ENCODE results near the gene SLC12A7.

Gene SLC12A7

DNA sequence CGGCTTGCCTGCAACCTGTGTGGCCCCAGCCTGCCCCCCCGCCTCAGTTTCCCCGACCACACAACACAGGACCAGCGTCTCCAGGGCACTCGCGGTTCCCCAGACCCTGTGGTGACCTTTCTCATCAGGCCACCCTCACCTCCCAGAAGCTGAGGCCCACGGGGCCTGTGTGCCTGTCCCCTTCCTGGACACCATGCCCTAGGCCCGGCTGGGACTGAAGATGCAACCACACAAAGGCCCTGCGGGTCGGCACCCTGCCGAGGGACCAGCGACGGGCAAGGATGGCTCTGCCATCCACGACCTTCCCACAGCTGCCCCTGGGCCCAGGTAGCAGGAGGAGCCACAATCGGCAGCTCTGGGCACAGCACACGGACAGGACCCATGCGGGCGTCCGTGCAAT, 34.8 kb downstream of the SLC12A7 start:
- H3K27ac ChIP-seq = no peak overlapping the region
- TF ChIP-seq, protein P1, sequence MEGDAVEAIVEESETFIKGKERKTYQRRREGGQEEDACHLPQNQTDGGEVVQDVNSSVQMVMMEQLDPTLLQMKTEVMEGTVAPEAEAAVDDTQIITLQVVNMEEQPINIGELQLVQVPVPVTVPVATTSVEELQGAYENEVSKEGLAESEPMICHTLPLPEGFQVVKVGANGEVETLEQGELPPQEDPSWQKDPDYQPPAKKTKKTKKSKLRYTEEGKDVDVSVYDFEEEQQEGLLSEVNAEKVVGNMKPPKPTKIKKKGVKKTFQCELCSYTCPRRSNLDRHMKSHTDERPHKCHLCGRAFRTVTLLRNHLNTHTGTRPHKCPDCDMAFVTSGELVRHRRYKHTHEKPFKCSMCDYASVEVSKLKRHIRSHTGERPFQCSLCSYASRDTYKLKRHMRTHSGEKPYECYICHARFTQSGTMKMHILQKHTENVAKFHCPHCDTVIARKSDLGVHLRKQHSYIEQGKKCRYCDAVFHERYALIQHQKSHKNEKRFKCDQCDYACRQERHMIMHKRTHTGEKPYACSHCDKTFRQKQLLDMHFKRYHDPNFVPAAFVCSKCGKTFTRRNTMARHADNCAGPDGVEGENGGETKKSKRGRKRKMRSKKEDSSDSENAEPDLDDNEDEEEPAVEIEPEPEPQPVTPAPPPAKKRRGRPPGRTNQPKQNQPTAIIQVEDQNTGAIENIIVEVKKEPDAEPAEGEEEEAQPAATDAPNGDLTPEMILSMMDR (conservative IDR thresholded peaks at IDR 0.05) = no peak

DNA sequence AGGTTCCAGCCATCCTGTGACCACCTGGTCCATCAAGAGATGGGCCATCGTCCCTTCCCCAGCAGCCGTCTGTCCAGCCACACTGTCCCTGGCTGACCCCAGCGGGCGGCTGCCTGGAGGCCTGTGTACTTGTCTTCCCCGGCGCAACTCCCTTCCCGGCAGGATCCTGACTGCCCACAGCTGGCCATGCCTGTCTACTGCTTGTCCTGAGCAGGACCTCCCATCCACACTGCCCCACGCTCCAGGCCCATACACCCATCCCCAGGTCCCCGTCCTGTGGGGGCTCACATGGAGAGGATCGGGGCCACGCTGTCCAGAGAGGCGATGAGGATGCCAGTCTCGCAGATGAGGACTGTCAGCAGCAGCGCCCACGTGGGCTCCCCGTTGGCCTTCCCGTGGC, 35.5 kb downstream of the SLC12A7 start:
- TF ChIP-seq, protein P1 (conservative IDR thresholded peaks at IDR 0.05) = no peak
- H3K27ac ChIP-seq = no peak overlapping the region

DNA sequence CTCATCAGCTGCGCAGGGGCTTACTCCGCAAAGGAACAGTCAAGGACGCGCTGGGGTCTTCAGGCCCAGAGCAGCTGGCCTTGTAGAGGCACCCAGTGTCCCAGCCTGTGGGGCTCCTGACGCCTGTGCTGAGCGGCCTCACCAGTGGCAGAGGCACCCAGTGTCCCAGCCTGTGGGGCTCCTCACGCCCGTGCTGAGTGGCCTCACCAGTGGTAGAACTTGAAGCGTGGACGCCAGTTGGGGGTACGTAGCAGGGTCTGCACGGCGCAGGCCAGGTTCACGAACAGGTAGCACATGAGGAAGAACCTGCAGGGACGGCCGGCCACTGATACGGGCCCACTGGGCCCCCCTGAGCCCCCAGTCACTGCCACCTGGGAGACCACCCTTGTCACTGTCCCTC, 35.9 kb downstream of the SLC12A7 start:
- TF ChIP-seq, protein P1 (conservative IDR thresholded peaks at IDR 0.05) = no peak
- H3K27ac ChIP-seq = no peak overlapping the region

DNA sequence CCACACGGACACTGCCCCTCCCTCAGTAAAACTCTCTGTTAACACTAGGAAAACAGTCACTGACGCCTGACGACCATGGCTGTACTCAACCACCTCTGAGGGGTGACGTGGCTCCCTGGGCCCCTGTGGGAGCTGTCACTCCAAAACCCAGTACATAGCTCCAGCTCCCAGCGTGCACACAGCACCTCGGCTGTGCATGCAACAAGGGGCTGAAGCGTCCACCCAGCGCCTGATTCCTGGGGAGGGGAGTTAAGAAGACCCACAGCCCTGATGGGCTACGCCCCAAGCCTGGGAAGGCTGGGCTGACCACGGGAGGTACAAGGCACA, 36.3 kb downstream of the SLC12A7 start:
- no peak overlapping the region for H3K27ac ChIP-seq
- TF ChIP-seq, protein P1 (conservative IDR thresholded peaks at IDR 0.05) = no peak

DNA sequence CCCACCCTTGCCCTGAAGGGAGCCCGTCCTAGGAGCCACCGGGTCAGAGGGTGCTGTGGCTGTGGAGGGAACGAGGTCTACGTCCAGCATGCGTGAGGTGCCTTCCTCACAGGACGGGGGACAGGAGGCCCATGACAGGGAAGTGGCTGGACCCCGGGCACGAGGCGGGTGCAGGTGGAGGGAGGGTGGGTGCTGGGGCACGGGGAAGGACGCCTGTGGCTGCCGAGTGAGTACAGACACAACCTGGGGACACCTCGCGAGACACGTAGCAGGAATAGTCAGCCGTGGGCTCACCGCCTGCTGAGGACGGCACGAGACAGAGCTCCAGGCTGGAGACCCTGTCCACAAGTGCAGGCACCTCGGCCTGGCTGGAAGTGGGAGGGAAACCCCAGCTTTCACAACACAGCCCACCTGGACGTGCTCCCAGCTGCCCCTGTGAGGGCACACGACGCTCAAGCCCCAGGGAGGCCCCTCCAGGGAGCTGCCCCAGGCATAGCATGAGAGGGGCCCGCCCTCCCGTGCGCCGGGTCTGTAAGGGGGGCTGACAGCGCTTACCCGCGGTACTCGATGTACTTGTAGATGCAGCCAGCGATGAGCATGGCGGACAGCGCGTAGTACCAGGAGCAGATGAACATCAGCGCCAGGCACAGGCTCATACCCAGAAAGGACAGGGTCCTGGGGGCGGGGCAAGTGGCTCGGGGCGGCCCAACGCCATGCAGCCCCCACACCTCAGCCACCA, 36.9 kb downstream of the SLC12A7 start:
- TF ChIP-seq, protein P1 (conservative IDR thresholded peaks at IDR 0.05) = no peak
- no peak overlapping the region for H3K27ac ChIP-seq

DNA sequence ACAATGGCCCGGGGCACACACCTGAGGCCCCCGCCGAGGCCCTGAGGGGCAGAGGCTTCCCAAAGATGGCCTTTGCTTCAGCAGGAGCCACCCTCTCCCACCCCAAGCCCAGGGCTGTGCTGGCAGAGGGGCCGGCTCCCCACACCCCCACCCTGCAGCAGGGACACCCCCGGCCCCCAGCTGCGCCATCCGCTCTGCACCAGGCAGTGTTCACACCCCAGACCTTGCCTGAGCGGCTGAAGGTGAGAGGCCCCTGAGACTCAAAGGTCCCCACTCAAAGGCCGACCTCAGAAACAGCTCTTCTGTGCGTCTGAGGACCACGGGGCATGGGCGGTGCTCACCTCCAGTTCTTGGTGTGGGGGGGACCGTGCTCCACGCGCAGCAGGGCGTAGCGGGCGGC, 37.6 kb downstream of the SLC12A7 start:
- H3K27ac ChIP-seq = no peak overlapping the region
- TF ChIP-seq, protein P1 (conservative IDR thresholded peaks at IDR 0.05) = no peak

DNA sequence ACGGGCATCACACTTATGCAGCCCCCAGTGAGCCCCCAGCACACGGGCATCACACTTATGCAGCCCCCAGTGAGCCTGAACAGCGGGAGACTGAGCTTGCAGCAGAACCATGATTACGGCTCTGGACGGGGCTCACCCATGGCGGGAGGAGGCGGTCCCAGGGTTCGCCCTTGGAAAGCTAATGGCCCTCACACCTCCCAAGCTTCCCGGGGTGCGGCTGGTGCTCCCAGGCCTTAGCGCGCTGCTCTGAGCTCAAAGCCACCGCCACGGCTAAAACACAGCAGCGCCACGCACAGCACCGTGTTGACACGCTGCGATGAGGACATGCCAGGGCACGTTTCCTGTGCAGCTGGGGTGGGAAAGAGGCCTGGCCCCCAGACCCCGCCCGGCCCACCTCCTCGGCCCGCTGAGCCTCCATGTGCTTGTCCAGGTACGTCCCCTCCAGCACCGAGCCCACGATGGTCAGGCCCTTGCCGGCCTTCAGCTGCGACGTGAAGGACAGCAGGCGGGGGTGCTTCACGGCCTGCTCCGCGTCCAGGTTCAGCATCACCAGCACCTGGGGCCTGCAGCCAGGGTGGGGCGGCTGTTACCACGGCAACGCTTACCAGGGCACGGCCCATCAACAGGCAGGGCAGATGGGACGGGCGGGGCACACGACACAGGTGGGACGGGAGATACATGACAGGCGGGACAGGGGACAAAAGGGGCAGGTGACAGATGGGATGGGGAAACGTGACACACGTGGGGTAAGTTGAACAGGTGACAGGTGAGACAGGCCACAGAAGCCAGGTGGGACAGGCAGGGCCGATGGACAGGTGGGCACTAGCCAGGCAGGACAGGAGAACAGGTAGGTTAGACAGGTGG, 38.4 kb downstream of the SLC12A7 start:
- H3K27ac ChIP-seq = no peak overlapping the region
- TF ChIP-seq, protein P1 (conservative IDR thresholded peaks at IDR 0.05) = no peak

All from VCaP (cell line).